GM18868 (cell line): ENCODE measurements around the gene GAS6.

Experiments
- ATAC-seq: cut with Tn5 transposase; IDR thresholded peaks from one replicate; pipeline ENCODE4 v1.9.1; 2021; ENCODE audit warnings: mild to moderate bottlenecking, moderate library complexity; ENCODE audit not compliant: unreplicated experiment

Gene GAS6

DNA sequence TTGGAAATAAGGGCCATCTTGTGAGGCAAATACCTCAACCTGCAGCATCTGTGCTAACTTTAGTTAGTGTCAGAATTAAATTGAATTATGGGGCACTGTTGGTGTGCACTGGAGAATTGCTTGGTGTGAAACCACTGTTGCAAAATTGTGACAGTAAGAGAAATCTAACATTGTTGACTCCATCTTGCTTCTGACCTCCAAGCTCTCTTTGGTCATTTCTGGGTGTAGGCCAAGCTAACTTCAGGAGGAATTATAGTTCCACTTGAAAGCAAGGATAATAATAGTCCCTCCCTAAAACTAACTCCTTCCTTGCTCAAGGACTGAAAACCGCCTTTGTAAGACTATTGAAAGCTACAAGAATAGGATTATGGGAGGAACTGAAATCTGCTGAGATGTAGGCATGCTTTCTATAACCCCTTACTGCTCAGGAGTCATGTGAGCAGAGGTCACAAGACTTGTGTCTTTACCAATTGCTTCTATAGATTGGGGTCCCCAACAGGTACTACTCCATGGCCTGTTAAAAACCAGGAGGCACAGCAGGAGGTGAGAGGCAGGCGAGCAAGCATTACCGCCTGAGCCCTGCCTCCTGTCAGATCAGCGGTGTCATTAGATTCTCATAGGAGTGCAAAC, 24.9 kb upstream of the GAS6 start:
- no peak for ATAC-seq

DNA sequence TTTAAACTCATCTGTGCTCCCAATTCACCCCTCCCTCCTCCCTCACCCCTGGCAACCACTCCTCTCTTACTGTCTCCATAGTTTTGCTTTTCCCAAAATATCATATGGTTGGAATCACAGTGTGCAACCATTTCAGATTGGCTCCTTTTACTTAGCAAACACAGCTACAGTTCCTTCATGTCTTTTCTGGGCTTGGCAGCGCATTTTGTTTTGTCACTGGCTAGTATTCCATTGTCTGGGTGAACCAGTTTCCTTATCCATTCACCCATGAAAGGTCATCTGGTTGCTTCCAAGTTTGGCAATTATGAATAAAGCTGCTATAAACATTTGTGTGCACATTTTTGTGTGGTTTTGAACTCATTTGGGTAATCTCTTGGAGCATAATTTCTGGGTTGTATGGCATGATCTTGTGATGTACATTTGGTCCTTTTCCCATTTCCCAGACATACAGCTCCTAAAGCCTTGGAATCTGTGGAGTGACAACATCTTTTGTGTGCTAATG, 23.9 kb upstream of the GAS6 start:
- ATAC-seq, result no peak

DNA sequence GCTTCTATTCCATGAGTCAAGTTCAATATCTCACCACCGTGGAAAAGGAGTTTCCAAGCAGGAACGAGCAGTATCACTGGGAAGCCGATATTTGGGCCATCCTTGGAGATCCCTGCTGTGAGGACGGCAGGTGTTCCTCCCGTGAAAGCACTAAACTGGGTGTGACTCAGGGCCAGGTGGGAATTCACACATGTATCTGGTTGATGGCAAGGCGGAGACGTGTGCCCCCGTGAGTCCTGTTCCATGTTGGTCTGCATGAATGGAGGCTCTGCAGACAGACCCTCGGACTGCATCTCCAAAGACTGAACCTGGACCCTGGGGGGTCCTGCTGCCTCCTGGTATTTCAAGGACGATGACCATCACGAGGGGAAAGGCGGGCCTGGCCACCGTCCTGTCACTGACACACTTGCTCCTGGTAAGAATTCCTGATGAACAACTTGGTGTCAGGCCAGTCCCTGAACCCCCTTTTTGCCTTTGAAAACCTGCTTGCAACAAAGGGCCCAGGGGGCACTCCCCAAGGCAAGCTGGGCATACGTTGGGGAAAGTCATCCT, 22.8 kb upstream of the GAS6 start:
- no peak for ATAC-seq

DNA sequence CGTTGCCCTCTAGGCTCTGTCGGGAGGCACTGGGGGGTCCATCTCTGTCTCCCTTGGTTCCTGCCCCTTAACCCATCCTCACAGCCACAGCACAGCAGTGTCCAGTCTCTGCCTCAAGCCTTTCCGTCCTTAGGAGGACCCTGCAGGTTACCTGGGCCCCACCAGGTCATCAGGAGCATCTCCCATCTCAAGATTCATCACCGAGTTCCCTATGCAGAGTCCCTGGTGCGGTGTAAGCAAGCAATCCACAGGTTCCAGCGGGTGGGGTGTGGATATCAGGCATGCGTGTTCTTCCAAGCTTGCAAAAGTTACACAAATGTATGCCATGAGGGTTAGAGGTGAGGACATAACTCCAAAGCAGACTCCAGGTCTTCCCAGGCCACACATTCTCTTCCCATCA, 20.9 kb upstream of the GAS6 start:
- ATAC-seq, result no peak

DNA sequence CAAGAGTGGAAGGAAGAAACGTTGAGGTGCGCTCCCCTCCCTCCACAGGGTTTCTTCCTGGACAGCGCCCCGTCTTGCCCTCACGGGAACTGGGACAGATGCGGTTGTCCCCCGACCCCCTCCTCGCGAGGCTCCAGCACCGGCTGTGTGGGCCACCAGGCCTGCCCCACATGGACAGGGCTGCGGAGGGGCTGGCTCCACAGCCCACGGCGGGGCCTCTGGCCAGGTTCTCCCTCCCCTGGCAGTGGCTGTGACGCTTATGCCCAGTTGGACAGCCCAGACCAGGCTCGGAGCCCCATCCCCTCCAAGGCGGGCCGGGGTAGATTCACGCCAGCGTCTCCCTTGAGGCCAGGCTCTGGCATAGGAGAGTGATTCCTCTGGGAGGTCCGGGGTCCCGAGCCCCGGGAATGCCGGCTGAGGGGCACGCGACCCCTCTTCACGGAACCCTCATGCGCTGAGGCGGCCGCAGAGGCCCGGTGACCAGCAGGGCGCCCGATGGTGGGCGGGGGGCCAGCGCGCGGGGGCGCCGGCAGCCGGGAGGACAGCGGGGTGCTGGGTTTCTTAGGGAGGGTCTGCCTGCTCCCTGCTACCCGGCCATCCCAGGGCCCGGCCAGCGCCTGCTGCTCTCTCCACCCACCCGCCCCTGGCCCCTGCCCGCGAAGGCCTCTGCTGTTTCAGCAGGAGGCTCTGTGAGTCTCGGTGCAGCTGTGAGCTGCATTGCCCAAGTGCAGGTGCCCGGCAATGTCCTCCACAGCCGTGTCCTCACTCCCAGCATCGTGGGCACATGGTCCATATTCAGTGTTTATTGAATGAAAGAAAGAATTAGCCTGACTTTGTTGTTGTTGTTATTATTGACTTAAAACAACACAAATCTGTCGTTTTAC, 20.3 kb upstream of the GAS6 start:
- no peak for ATAC-seq

DNA sequence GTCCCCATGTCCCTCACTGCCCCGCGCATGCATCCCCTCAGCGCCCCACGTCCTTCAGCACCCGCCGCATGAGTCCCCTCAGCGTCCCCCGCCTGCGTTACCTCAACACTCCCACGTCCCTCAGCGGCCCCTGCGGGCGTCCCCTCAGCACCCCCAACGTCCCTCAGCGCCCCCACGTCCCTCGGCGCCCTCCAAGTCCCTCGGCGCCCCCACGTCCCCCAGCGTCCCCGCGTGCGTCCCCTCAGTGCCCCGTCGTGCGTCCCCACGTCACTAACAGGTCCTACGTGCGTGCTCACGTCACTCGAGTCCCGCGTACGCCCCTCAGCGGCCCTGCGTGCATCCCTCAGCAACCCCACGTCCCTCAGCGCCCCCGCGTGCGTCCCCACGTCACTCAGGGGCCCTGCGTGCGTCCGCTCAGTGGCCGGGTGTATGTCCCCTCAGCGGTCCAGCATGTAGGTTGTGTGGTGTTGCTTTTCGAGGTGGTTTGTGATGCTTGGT, 19.5 kb upstream of the GAS6 start:
- ATAC-seq, result no peak

DNA sequence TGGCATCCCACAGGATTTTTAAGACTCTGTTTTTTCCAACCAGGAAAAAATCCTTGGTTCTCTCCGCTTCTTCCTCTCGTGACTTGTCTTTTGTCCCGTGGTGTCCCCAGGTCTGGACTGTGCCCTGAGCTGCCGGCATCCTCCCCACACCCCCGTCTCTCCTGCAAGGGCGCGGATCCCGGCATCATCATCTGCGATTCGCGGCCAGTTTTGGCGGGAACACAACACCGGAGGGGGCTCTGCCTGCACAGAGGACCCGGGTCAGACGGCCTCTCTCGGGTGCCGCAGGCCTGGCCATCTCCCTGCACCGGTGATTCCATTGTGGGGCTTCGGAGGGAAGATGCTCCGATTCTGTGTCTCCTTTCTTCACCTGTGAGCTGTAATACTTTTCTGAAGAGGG, 18.8 kb upstream of the GAS6 start:
- ATAC-seq, result no peak

DNA sequence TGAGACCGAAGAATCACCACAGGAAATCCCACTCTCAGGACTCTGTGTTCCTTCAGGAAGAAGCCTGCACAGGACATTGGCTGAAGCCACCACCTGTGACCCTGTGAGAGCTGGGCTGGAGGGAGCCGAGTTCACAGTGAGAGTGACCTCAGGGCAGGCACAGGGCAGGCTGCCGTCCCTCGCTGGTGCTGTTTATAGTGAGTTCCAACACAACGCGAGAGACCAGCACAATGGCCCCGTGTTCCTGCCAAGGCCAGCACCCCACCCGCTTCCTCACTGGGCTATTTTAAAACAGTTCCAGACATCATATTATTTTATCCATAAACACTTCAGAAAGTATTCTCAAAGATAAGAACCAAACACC, 18.4 kb upstream of the GAS6 start:
- ATAC-seq, result no peak

DNA sequence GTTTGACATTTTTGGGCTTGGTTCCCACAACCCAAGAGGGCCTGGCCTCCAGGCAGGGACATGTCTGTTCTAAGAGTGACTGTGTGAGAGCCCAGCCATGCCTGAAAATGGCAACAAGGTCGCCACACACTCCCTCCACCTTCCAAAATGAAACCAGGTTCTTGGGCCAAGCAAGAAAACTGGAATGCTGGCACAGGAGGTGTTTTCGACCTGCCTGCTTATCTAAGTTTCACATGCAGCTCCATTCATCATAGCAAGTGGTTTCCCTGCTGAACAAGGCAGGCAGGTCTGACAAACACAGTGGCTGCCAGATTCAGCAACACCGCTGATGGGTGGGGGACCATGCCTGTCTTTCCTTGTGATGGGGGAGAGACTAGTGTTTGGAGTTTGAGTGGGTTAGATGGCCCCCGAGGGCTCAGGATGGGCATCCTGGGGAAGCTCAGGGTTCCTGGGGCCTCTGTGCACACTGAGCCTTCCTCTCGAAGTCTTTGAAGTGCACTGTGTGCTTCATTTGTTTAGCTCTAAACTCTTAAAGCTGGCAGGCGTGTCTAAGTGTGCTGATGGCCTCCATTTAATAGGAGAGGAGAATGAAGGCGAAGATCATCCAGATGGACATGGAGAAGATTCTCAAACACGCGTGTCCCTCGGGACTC, 17.9 kb upstream of the GAS6 start:
- ATAC-seq, result no peak

DNA sequence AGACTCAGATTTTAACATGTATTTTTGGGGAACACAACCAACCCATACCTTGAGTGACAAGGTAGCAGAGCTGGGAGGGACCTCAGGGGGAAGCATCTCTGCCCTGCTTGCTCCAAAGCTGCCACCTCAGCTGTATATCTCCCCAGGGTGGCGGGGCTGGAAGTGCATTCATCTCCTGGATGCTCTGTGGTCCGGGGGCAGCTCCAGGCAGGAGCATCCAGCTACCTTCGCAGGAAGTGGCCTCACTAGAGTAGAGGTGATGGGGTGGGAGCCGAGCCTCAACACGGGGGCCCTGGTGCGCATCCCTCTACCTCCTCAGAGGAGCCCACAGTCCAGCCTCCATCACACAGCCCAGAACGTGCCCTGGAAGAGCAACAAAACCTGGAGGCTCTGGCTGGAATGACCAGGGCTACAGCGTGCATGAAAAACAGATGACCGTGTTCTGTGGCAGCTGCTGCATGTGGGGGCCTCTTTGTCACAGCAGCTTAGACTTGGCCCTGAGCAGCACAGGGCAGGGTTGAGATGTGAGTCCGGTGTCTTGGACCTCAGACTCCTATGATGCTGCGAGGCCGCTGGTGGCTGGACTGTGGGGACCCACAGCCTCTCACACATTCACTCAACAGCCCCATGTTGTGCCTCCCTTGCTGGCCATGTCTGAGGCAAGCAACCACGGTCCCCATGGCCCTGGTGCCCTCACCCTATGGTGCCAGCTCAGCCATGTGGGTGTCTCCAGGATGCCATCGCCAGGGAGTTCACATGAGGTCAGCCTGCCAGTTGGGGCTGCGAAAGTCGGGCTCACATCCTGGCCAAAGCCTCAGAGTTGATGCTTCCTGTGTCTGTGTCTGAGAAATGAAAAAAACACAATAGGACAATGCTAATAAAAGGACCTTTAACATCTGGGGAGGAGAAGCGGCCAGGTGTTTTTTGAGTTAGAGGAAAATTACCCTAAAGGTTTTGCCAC, 17.1 kb upstream of the GAS6 start:
- ATAC-seq, result no peak

DNA sequence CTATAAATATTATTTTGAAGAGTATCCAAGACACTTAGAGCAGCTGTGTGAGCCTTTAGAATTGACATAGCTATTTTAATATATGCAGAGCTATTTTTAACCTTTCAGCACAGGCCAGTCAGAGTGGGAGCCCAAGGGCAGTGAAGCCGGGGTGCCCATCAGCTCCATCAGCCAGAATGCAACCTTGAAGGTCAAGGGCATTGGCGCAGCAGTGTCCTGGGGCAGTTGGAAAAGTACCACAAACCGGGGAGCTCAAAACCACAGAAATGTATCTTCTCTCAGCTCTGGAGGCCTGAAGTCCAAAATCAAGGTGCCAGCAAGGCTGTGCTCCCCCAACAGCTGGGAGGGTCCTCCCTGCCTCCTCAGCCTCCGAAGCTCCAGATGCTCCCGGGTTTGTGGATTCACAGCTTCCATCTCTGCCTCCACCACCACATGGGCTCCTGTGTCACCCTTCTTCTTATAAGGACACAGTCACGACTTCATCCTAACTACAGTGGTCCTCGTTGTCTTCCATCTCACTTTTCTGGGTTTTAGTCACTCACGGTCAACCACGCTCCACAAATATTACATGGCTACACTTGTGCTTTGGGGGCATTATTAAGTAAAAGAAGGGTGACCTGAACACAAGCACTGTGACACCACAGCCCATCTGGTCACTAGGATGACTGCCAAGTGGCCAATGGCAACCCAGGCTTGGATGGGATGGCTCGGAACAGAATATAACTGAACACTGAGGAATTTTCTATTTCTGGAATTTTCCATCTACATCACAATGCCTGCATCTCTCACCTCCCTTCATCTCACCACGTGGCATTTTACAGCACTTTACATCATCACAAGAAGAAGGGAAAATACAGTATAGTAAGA, 15.9 kb upstream of the GAS6 start:
- no peak for ATAC-seq

DNA sequence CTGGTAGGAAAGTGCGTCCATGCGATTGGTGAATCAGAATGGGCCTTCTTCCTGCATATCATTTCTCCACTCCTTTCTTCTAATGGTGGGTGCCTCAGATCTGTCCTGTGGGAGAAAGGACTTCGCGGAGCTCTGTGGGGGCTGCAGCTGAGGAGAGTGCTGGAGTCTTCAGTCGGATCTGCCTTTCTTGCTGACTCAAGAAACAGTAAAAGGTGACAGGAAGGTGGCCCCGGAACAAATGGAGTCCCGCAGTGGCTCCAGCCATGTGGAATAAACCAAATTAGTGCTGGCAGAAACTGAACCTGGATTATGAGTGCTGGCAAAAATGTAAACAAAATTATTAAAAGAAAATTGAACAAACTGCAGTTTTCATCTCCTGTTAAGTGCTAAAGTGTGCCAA, 15.1 kb upstream of the GAS6 start:
- ATAC-seq, result no peak

DNA sequence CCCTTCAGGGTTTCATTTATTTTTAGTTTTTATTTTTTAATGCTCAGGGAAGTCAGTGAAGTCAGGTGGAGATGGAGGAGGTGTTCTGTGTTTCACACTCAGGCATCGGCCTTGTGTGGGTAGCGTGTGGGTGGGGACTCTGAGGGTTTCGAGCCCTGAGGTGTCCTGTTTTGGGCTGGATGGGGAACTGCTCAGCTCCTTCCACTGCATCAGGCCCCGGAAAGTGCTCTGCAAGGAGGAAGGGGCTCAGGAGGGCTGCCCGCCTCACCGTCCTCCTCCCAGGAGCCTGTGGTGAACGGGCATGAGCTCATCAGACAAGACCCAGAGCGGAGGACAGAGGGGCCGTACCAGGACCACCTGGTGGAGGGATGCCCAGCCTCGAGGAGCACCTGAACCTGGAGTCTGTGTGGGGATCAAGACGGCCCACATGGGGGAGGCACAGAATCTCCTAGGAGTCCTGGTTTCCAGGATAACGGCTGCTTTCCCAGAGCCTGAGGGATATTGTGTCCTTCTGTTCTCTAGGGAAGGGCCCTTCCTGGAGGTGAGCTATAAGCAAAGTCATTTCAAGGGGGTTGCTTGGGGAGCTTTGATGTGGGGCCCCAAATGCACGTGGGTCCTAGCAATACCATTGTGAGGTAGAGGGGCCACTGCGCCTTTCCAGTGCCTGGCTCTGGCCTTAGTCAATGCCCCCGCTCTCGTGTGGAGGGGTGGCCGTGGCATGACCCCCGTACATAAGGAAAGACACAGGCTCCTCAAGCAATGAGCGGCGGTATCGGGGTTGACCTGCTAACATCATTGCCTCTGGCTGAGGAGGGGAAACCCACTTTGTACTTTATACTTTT, 13.5 kb upstream of the GAS6 start:
- ATAC-seq, result no peak

DNA sequence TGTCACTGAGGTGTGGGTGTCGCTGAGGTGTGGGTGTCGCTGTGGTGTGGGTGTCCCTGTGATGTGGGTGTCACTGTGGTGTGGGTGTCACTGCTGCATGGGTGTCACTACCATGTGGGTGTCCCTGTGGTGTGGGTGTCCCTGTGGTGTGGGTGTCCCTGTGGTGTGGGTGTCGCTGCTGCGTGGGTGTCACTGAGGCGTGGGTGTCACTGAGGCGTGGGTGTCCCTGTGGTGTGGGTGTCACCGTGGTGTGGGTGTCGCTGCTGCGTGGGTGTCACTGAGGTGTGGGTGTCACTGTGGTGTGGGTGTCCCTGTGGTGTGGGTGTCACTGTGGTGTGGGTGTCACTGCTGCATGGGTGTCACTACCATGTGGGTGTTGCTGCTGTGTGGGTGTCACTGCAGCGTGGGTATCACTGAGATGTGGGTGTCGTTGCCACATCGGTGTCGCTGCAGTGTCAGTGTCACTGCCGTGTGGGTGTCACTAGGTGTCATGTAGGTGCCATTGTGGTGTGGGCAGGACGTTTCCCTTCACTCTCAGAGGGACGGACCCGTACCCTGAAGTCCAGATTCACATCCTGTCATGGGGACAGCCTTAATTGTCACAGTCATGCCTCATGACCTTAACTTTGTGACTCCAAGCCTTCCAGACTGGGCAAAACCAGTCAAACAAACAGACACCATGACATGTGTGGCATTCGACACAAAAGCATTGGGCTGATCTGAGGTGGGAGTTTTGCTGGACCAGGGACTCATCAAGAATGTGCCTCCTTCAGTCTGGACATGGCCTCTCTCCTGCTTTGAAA, 12.7 kb upstream of the GAS6 start:
- no peak for ATAC-seq

DNA sequence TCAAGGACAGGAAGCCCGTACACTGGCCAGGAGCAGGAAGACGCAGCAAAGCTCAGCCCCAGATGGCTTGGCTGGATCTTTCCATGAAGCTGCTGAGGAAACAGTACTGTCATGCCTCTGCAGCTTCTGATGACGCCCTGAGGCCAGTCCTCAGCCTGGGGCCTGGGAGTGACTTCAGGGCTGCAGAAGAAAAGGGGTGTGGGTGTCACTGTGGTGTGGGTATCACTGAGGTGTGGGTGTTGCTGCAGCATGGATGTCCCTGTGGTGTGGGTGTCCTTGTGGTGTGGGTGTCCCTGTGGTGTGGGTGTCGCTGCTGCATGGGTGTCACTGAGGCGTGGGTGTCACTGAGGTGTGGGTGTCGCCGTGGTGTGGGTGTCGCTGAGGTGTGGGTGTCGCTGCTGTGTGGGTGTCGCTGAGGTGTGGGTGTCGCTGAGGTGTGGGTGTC, 12.0 kb upstream of the GAS6 start:
- no peak for ATAC-seq

DNA sequence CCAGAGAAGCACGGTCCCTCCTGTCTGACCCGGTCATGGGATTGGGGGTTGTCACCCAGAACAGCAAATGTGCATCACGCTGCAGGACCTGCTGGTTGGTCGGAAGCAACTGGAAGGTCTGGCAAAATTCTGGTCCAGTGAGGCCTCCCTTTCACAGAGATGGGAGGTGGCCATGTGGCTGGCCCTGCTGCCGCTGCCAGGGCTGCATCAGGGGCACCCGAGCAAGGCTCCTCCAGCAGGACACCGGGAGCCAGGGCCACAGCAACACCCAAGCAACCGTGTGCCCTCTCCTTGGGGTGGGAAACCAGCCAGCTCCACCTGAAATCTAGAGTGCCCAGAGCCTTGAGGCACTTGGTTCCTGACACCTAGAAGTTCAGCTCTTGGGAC, 11.5 kb upstream of the GAS6 start:
- no peak for ATAC-seq

DNA sequence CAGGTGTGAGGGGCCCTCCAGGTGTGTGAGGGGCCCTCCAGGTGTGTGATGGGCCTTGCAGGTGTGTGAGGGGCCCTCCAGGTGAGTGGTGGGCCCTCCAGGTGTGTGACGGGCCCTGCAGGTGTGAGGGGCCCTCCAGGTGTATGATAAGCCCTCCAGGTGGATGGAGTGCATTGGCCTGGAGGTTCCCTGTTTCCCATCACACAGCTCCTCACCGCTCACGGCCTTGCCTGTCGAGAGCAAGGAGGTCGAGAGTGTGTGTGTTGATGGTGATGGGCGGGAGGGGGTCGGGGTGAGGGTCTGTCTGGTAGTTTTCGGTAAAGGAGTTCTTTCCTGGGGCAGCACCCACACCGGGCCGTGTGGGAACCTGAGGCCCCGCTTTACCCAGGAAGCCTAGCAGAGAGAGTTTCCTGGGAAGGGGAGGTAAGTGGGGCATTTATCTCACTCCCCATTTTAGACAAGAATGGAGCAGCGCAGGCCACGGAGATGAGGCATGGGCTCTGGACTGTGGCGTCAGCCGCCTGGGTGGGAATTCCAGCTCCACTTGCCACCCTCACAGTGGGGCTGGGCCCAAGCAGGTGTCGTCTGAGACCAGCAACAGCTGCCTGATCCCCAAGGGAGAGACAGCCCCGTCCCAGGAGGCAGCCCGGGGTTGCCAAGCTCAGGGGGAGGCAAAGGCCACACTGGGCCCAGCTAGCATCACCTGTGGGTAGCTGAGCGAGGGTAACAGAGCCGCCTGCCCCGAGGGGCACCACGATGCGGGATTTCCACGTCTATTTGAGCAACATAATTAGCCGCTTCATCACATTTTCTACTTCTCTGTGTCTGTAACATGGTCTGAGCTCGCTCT, 10.9 kb upstream of the GAS6 start:
- no peak for ATAC-seq
